HG02884 (cell line): ENCODE measurements around the gene FOLR3.
"Not testable (repeated sequence)": the region's sequence is repeated elsewhere in the genome, so short reads cannot be mapped to it uniquely, and the experiment has no call there.

Experiments
- ATAC-seq: cut with Tn5 transposase; IDR thresholded peaks from one replicate; pipeline ENCODE4 v1.9.1; 2021; ENCODE audit warnings: mild to moderate bottlenecking, moderate library complexity; ENCODE audit not compliant: unreplicated experiment

FOLR3 gene

DNA sequence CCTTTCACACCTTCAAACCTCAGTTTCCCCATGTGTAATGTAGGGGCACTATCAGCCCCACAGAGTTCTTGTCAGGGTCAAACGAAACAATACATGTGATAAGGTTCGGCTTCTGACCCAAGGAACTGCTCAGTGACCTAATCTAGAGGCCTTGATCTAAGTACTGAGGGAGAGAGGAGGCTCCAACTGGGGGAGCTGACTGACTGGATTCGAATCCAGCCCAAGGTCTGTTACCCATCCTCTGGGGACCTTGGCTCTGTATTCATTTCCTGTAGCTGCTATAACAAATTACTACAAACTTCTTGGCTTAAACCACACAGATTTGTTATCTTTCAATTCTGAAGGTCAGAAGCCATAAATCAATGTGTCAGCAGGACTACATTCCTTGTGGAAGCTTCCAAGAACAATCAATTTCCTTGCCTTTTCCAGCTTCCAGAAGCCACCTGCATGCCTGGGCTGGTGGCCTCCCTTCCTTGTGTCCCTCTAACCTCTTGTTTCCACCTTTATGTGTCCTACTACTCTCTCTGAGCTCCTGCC lies 12.3 kb upstream of the FOLR3 start:
- no peak for ATAC-seq

DNA sequence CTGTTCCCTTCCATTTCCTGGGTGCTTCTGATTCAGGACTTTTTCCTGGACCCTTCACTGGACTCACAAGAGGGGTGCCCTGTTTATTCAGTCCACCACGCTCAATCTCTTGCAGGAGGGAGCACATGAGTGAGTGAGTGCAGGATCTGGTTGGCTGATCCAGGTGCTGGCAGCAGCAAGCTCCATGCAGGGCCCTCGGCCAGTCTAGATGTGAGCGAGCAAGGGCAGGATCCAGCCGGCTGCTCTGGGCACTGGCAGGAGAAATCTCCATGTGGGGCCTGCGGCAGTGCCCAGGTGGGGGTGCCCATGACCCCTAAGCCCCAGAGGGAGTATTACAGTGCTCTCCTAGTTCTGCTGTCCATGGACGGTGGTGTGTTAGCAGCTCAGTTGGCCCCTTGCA lies 11.5 kb upstream of the FOLR3 start:
- no peak for ATAC-seq

DNA sequence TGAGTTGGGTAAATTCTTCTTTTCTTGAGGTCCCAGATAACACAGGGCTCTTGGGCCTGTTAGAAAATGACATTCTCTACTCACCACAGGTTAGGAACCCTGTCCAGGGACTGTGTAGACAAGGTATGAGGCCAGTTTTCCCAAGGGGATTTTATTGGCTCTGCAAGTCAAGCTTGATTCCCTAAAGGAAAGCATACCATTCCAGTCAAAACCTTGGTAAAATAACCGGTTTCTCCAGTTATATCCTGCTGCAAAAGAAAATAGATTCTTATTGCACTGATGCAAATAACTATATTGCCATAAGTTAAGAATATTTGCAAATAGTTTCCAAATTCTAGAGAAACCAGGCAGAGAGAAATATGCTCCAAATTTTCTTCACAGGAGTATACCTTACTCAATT lies 9.6 kb upstream of the FOLR3 start:
- ATAC-seq, result no peak

DNA sequence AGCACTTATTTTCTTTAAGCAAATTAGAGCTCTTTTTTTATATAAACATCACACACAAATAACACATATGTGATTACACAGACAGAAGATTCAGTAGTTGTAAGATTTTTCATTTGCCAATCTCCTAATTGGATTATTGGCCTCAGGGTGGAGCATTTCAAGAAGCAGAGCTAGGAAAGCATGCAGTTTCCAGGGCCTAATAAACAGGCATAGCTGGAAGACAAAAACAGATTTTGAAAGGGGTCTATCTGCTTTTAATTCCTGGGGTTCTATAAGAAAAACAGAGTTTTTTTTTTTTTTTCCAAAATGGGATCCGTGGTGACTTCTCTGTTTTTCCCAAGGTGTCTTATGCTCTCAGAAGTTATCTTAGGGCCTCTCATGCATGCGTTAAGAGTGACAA lies 7.6 kb upstream of the FOLR3 start:
- ATAC-seq, result no peak

DNA sequence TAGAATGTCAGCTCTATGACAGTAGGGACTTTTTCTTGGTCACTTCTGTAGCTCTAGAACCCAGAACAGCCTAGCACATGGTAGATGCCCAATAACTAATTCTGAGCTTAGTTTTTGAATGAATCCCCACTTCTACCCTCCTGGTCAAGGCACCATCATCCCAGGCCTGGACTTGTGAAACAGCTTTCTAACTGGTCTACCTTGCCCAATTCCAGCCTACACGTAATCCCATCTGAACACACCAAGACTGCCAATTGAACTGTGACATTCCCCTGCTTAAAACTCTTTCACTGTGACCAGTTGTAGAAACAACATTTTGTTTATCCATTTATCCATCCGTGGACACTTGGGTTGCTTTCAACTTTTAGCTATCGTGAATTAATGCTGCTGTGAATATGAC lies 6.1 kb upstream of the FOLR3 start:
- ATAC-seq, result no peak

DNA sequence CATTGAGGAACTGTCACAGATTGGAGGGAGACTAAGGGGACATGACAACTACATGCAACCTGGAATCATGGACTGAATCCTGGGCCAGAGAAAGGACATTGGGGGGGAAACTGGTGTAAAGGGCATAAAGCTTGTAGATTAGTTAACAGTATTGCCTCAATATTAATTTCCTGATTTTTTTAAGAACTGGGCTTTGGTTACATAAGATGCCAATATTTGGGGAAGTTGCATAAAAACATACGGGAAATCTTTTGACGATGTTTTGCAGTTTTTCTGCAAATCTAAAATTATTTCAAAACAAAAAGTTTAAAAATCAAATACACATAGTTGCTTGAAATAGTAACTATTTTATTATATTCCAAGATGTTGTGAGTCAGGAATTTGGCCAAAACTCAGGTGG lies 2.9 kb upstream of the FOLR3 start:
- no peak for ATAC-seq

DNA sequence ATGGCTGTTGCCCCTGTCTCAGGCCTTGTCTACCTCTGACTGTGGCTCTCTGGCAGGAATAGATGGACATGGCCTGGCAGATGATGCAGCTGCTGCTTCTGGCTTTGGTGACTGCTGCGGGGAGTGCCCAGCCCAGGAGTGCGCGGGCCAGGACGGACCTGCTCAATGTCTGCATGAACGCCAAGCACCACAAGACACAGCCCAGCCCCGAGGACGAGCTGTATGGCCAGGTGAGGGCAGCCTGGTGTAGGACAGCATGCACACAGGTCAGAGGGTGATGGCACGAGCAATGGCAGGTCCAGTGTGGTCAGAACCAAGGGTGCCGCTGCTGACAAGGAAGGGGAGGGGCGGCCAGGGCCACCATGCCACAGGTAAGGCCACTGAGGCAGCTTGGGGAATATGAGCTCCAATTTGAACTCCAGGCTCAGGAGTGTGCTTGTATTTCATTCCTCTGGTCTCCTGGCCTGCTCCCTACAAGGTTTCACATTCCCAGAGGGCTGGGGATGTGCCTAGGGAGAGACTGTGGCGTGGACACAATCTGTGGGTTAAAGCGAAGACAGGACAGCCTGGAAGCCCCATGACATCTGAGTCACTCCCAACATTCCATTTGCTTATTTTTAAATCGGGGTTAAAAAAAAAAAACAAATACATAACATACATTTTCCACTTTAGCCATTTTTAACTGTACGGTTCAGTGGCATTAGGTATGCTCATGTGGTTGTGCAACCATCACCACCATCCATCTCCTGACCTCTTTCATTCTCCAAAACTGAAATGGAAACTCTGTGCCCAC lies 562 bp downstream of the FOLR3 start:
- no peak for ATAC-seq

DNA sequence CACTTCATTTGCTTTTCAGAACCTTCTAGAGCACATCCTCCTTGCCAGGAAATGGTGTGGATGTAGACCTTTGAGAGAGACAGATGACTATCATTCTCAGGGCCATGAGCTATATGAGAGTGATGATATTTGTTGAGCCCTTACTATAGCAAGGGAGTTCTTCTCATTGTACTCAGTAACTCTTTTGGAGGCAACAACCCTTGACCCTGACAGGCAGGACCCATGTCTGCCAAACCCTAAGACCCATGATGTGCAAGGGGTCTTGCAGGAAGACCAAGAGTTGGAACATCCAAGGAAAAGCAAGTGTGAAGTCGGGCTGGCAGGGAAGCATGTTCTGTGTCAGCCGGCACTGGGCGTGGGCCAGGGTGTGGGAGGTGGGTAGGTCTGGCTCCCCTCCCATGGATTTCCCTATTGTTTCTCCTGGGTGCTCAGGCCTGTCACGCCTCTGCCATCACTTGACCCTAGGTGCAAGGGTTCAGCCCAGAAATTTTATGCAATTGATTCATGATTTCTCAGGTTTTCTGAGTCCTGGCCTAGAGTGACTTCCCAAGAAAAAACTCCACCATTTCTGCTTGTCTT lies 1.2 kb downstream of the FOLR3 start:
- ATAC-seq, result no peak

DNA sequence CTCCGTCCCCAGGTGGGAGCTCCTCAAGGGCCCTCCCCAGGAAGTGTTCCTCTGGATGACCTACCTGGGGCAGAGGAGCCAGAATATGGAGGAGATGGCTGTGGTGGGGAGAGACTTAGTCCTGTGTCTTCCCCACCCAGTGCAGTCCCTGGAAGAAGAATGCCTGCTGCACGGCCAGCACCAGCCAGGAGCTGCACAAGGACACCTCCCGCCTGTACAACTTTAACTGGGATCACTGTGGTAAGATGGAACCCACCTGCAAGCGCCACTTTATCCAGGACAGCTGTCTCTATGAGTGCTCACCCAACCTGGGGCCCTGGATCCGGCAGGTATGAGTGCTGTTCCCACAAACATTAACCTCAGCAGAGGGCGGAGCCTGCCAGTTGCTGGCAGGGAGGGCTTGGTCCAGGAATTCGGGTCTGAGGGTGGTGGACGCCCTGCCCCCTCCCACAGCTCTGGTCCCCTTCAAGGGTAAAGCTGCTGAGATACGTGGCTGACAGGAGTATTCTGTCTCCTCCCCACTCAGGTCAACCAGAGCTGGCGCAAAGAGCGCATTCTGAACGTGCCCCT lies 3.4 kb downstream of the FOLR3 start:
- no peak for ATAC-seq

DNA sequence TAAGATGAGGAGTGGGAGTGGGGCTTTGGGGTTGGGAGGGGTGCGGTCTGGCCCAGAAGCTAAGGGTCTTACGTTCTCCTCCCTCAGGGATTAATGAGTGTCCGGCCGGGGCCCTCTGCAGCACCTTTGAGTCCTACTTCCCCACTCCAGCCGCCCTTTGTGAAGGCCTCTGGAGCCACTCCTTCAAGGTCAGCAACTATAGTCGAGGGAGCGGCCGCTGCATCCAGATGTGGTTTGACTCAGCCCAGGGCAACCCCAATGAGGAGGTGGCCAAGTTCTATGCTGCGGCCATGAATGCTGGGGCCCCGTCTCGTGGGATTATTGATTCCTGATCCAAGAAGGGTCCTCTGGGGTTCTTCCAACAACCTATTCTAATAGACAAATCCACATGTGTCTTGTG lies 4.0 kb downstream of the FOLR3 start:
- no peak for ATAC-seq

DNA sequence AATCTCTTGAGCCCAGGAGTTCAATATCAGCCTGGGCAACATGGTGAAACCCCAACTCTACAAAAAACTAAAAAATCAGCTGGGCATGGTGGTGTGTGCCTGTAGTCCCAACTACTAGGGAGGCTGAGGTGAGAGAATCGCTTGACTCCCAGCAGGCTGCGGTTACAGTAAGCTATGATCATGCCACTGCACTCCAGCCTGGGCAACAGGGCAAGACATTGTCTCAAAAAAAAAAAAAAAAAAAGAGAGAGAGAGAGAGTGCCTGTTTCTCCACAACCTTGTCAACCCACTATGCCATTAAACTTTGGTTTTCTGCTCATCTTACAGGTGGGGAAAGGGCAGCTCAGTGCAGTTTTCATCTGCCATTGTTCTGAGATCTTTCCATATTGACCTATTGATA lies 5.1 kb downstream of the FOLR3 start:
- no peak for ATAC-seq

DNA sequence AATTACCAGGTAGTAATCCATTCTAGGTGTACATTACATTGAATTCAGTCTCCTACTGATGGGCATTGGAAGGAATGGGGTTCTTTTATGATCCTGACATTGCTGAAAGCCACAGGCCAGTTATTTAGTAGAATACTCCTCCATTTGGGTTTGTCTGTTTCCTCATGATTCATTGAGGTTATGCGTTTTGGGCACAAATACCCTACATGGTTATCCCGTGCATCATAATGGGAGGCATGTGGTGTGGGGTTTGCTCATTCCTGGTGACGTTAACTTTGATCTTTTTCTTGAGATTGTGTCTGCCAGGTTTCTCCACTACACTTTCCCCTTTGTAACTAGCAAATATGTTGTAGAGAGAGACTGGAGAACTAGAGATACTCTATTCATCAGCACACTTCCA lies 5.5 kb downstream of the FOLR3 start:
- ATAC-seq, result no peak

DNA sequence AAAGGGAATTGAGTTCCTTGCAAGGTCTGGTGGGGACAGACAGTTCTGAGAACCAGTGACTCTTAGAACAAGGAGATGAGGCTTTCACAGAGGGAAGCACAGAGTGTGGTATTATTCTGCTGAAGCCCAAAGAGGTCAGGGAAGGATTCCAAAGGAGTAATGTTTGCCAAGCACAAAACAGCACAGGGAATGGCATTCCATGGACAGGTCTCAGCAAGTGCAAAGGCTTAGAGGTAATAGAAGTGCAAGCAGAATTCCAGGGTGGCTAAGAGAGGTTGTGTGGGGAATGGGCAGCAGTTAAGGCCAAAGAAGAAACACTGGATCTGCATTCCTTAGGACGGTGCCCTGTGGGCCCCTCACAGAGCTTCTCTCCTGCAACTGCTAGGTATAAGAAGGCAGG lies 6.6 kb downstream of the FOLR3 start:
- ATAC-seq, result not testable (repeated sequence)

DNA sequence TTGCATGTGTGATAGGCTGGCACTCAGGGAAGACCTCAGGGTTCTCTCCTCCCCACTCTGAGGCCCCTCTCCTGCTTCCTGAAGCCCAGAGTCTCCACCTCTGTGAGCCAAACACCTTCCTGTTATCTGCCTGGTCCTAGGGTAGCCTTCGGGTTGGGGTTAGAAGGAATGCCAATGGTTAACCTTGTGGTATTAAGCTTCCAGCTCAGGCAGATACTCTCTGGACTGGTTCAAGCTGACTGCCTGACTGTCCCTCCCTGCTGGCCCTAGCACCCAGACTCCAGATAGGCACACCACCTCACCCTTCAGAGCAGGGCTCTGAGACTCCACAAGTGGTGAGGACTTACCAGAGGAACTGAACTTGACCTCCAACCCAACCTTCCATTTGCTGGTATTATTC lies 7.0 kb downstream of the FOLR3 start:
- ATAC-seq, result not testable (repeated sequence)

DNA sequence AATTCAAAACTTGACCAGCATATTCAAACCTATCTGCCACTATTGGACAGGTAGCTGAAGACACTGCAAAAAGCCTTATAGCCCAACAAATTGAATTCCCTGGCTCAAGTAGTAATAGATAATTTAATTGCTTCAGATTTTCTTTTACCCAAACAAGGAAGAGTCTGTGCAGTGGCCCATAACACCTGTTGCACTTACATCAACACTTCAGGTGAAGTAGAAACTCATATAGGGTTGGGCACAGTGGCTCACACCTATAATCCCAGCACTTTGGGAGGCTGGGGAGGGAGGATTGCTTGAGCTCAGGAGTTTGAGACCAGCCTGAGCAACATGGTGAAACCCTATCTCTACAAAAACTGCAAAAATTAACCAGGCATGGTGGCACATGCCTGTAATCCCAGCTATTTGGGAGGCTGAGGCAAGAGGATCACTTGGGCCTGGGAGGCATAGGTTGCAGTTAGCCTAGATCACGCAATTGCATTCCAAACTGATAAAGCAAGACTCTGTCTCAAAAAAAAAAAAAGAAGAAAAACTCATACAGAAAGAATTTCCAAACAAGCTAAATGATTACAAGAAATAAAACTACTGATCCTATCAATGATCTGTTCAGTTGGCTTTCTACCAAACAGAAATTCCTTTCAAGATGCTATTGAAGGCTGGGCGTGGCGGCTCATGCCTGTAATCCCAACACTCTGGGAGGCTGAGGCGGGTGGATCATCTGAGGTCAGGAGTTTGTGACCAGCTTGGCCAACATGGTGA lies 9.5 kb downstream of the FOLR3 start:
- ATAC-seq, result no peak

DNA sequence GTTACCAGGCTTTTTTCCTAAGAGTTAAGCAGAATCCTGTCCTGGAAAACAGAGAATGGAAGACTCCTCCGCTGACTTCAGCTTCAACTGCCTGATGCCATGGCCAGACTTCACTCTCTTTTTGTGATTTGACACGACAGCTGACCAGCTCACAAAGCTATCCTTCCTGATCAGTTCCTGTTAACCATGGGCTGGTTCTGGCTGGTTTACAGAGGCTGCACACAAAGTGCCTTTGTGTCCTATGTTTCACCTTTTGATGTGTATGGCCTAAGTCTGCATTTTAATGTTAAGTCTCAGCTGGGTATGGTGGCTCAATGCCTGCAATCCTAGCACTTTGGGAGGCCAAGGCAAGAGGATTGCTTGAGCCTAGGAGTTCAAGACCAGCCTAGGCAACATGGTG lies 11.1 kb downstream of the FOLR3 start:
- ATAC-seq, result no peak

DNA sequence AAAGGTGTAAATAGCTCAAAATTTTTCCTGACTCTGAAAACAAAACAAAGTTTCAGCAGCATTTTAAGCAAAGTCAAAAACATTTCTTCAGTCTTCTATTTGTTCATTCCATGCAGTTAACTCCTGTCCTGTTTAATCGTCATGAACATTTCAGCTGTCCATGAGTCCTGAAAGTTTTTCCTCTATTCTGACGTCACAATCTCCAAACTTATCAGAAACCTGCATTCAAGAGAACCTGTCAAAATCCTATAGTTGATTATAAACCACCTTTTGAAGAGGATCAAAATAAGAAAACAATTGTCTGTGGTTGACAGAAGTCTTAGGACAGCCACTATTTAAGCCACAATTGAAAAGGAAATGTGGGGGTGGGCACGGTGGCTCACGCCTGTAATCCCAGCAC lies 15.4 kb downstream of the FOLR3 start:
- no peak for ATAC-seq

DNA sequence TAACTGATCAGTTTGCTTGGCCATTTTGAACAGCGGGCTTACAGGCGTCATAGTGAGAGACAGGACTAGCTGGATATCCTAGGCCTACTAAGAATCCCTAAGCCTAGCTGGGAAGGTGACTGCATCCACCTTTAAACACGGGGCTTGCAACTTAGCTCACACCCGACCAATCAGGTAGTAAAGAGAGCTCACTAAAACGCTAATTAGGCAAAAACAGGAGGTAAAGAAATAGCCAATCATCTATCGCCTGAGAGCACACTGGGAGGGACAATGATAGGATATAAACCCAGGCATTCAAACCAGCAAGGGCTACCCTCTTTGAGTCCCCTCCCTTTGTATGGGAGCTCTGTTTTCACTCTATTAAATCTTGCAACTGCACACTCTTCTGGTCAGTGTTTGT lies 18.3 kb downstream of the FOLR3 start:
- ATAC-seq, result not testable (repeated sequence)

DNA sequence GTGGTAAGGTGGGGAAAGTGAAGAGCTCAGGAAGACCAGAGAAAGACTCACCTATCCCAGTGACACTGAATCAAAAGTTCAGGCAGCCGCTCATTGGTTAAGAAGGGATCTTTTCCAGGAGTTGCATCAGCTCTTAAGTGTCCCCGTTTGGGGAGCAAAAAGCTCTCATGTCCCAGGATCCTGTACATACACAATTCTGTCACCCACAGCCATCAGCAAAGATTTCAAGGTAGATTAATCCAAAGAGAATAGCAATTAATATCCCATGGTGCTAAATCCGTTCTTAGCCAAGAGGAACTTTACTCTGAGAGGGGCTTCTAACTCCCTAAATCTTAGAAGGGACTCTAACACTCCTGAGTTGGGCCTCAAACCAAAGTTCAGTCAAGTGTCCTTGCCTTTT lies 19.3 kb downstream of the FOLR3 start:
- no peak for ATAC-seq

DNA sequence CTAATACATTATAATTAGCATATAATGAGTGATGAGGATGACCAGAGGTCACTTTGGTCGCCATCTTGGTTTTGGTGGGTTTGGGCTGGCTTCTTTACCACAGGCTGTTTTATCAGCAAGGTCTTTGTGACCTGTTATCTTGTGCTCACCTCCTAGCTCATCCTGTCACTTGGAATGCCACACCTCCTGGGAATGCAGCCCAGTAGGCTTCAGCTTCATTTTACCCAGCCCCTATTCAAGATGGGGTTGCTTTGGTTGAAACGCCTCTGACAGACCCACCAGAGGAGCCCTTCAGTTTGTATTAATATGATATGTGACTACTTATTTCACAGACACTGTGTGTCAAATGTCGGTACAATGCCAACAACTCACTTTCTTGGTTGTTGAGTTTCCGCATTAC lies 20.2 kb downstream of the FOLR3 start:
- no peak for ATAC-seq

DNA sequence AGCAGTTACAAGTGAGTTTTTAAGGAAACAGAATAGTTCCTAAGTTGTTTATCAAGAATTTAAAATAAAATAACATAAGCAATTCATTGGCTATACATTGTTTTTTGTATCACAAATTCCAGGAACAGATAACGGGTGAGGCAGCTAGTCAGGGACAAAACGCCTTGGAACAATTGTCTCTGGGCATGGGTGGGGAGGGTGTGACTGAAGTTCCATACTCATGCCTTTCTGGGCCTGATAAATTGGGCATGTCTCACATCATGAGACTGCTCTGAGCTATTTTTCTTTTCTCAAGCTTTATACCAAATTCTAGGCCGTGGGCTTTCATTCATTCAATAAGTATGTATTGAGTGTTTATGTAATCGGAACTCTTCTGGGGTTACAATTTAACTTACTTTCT lies 21.6 kb downstream of the FOLR3 start:
- no peak for ATAC-seq

DNA sequence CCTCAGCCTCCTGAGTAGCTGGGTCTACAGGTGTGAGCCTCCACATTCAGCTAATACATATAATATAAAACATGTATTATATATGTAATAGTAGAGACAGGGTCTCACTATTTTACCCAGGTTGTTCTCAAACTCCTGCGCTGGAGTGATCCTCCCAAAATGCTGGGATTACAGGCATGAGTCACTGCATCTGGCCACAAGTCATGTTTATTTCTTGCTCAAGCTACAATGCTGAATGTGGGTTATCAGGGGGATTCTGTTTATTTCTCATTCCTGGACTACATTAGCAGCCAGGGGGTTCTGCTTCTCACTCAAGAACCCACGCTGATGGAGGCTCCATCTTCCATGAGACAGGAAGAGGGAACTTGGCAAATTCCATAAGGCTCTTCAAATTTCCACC lies 24.8 kb downstream of the FOLR3 start:
- ATAC-seq, result no peak
